NCI-H524 (cell line): Measurements from ENCODE around the gene SPESP1.

ENCODE experiments used
- DNase-seq, 2 experiments: peaks; one replicate each; lab custom pipeline; 2025; lab: John Stamatoyannopoulos, UW

SPESP1 gene

GRCh38 chr15:68930268-68931022 lies at the start of gene SPESP1:
SPESP1 (plus strand) TSS chr15:68930525; CDS start chr15:68930654, 129 bp downstream.
- DNase-seq: no peak

- no peak for DNase-seq
Measured at GRCh38 chr15:68885070-68885469, 45.3 kb upstream of the SPESP1 start.

- DNase-seq: no peak
Measured at GRCh38 chr15:68887120-68887519, 43.2 kb upstream of the SPESP1 start.

GRCh38 chr15:68887819-68888218 lies 42.5 kb upstream of the SPESP1 start:
- DNase-seq: no peak

DNA sequence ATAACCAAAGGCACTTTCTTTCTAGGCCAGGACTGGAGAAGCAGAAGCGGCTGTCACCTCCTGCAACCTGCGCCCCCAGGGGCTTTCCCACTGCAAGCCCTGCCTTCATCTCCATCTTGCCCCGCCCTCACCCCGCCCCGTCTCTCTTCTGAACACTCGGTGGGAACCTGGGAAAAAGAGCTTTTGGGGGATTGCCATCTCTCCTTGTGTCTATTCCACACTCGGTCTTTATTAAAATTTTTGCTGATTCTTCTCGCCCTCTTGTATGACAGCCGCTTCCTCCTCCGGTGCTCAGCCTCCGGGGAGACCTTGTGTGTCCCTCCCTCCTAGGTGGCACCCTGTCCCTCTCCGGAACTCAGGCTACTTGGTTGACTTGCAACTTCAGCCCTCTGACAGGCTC lies 41.9 kb upstream of the SPESP1 start:
- DNase-seq: no peak

DNA sequence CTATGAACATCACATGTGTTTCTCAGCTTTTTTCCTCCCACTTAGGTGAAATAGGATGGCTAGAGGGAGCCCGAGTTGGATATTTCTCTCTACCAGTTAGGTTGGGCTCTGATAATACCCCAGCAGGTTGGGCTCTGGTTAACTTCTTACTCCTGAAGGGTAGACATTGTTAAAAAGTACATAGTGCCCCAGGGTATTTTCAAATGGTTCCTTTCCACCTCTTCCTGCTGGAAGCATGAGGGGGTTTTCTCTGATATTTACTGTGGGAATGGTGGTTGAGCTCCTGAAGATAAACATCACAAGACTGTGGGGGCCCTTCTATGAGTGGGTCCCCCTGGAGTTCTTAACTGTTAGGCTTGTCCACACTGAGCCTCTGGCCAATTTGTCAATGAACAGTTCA lies 36.1 kb upstream of the SPESP1 start:
- DNase-seq: no peak

DNA sequence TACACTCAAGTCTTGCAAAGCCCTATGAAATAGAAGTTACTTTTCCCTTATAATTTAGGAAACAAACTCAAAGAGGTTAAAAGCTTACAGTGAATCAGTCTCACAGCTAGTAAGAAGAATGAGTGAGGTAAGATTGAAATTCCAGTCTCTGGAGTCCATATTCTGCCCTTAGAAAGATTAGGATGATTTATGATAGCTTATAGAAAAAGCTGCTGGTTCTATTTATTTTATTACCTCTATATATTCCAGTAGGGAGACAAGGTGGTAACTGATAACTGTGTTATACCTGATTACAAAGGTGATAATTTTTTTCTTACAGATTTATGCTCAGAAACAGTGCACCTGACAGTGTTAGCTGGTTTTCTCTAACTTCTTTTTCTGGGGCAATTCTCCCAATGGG lies 34.1 kb upstream of the SPESP1 start:
- no peak for DNase-seq

DNA sequence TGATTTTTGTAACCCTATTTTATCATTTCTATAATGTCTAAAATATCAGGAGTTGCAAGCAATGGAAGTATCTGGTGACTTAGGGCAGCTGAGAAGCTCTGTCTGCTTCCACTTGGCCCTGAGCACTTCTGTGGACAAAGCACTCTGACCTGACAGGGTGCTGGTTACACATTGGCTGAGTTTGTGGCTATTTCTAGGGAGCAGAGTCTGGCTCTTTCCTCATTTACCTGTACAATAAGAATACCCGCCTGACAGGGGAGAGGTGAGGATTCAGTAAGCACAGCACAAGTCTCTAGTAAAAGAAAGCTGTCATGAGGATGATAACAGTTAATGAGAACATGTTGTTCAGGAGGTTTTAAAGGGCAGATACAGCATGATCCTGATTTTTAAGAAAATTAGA lies 33.3 kb upstream of the SPESP1 start:
- DNase-seq: no peak

DNA sequence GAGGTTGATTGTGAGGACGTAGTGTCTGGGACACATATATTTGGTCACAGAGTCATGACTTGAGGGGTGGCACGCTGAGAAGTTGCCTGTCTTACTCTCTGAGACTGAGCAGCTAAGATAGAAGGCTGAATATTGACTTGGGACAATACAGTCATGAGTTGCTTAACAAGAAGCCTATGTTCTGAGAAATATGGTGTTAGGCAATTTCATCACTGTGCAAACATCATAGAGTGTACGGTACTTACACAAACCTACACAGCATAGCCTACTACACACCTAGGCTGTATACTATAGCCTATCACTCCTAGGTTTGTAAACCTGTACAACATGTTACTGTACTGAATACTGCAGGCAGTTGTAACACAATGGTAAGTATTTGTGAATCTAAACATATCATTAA lies 30.3 kb upstream of the SPESP1 start:
- DNase-seq: no peak

DNA sequence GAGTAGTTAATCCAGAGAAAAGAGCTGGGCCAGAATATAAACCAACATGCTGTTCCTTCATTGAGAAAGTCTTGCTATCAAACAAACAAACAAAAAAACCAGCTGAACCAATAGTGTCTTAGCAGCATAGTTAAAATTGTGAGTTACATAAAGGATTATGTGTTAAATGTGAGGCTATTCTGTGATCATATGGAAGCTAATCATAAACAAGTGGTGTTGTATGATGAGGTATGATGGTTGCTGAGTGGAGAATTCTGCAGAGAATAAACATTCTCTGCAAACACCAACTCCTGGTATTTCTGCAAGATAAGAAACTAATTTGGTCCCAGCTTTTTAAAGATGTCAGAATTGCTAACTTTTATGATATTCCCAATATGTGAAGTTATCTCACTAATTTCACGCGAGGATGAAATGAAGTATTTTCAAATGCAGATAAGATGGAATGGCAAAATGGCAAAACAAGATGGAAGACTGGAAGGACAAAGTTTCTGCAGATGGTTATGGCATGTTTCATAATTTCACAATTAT lies 22.9 kb upstream of the SPESP1 start:
- no peak for DNase-seq

- DNase-seq: no peak
Measured at GRCh38 chr15:68909601-68910100, 20.7 kb upstream of the SPESP1 start.

DNA sequence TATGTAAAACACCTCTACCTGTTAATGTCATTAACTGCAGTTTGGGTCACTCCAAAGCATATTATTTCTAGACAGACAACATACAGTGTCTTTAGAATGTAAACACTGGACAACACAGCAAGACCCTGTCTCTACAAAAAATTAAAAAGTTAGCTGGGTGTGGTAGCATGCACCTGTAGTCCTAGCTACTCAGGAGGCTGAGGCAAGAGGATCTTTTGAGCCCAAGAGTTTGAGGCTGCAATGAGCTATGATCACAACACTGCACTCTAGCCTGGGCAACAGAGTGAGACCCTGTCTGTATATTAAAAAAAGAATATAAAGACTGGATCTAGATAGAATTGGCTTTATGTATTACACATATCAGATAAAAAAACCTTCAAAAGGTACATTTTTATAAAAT lies 20.0 kb upstream of the SPESP1 start:
- no peak for DNase-seq

- DNase-seq: no peak
Measured at GRCh38 chr15:68910816-68911215, 19.5 kb upstream of the SPESP1 start.

GRCh38 chr15:68921926-68922325 lies 8.4 kb upstream of the SPESP1 start:
- no peak for DNase-seq

DNA sequence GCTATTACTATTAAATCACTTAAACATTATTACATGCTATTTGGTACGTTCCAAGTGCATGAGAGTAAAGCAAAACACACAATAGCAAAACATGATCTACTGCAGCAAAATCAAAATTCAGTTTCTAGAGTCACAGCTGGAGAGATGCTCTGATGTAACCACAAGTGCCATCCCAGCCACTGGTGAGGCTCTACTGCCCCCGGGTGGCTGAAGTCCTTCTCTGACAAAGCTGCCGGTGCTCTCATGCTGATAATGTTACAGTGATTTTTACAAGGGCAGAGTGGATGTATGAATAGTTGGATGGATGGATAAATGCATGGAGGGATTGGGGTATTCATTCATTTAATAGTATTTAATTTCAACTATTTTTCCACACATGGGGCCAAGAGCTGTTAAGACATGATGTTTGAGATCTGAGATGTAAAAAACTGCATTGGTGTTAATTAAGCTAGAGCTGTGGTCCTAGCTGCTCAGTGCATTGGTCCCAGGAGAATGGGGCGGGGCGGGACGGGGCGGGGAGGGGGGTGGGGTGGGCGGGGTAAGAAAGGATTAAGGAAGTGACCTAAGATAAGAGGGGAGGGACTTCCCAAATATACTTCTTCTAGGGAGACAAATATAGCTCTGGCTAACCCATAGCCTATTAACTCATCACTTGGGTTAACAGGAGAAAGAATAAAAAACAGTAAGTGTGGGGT lies 5.3 kb upstream of the SPESP1 start:
- peak; percentile 89 to 95 for DNase-seq

DNA sequence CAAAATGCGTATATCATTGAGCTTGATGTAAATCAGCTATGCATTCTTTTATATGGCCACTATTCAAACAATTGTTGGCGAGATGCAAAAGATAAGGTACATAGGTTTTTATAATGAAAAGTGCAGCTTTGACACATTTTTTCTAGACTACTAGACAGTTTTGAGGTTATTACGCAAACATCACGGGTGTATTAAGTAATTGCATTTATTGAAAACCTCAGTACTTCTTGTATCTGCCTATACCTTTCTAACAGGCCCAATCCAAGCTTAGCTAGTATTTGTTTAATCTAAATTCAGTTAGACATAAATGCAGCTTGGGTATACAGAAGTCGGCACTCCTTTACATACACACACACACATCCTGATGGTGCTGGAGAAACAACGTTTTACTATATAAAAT lies 2.7 kb downstream of the SPESP1 start:
- DNase-seq: no peak

GRCh38 chr15:68934341-68934740 lies 4.0 kb downstream of the SPESP1 start:
- peak in 1 of 2 experiments; percentile 37 for DNase-seq

DNA sequence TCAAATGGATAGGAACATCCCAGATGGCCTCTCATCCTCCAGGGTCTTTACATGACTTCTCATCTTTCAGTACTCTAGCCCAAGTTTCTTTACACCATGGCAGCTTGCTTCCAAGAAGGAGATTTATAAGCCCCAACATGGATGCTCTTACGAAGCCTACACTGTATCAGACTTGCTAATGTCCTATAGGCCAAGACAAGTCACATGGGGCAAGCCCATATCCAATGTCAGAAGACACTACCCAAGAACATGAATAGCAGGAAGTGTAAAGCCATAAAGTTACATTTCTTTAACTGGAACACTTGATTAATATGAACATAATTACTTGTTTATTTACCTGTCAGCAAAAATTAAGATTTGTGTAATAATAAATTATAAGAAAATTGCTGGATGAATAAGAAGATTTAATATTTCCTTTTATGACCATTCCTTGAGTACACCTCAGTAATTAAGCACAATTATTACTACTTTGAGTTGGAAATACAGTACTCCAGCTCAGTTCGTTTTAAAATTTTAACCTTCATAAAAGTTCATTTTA lies 5.1 kb downstream of the SPESP1 start:
- DNase-seq: peak; percentile 84 to 97

DNA sequence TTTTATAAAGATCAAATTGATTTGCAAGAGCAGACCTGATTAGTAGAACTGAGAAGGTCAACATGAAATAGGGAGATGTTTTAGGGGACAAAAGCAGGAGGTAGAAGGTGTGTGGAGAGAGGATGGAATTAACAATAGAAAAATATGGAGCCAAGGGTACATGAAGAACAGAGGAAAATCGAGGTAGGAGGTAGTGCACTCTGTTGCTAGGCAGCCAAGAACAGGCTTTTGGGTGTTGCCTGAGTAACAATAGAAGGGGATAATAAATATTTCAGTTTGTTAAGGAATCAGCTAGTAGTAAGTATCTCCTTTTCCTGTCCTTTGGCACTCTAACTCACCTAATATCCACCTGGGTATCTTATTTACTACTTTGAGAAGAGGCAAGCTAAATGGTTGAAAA lies 9.2 kb downstream of the SPESP1 start:
- no peak for DNase-seq

DNA sequence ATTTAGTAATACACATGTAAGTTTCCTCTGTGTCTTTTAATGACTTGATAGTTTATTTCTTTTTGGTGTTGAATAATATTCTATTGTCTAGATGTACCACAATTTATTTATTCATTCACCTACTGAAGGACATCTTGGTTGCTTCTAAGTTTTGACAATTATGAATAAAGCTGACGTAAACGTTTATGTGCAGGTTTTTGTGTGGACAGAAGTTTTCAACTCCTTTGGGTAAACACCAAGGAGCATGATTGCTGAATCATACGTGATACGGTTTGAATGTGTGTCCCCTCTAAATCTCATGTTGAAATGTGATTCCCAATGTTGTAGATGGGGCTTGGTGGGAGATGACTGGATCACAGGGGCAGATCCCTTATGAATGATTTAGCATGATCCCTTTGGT lies 21.5 kb downstream of the SPESP1 start:
- DNase-seq: no peak

DNA sequence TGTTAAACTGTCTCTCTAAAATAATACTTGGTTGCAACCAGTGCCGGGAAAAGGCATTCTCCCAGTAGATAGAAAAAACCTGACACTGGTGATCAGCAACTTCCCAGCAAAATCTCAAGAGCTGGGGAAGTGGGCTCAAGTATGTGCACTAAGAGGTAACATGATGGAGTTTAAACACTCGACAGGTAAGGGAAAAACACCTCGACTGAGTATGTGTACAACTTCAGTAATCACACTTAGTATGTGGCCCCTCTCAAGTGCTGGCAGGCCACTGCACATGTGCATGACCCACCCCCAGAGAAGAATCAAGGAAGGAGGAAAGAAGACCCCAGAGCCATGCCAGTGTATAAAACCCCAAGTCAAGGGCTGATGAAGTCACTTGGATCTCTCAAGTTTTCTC lies 27.4 kb downstream of the SPESP1 start:
- no peak for DNase-seq

DNA sequence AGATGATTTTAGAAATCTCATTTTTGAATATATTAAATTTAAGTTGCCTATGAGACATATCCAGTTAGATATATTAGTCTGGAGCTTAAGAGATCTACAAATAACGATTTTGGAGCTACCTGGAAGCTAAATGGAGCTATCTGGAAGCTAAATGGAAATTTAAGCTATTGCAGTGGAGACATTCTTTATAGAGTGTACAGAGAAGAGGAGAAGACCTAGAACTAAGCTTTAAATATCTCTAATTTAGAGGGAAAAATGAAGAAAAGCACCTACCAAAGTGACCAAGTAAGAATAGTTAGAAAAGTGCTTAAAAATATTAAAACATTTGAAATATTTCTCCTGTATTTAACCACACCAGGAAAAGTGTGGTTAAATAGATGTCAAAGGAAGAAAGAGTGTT lies 28.3 kb downstream of the SPESP1 start:
- no peak for DNase-seq

DNA sequence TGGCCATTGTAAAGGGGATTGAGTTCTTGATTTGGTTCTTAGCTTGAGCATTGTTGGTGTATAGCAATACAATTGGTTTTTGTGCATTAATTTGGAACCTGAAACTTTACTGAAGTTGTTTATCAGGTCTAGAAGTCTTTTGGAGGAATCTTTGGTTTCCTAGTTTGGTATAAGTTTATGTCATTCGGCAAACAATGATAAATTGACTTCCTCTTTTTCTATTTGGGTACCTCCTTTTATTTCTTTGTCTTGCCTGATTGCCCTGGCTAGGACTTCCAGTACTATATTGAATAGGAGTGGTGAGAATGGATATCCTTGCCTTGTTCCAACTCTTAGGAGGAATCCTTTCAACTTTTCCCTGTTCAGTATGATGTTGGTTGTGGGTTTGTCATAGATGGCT lies 32.1 kb downstream of the SPESP1 start:
- DNase-seq: no peak
